NCI-H2227 treated with DMSO at 0.1 percent for 48 hours (cell line): ENCODE data around the gene SLC41A3.
"Not testable (repeated sequence)": the region's sequence is repeated elsewhere in the genome, so short reads cannot be mapped to it uniquely, and the experiment has no call there.

Experiments used
- DNase-seq: peaks from one replicate; lab custom pipeline; 2025; lab: John Stamatoyannopoulos, UW

The SLC41A3 gene

GRCh38 chr3:126053949-126054569, 29.9 kb downstream of the SLC41A3 start:
- DNase-seq: no peak

- DNase-seq: no peak
Measured at GRCh38 chr3:126053513-126053912, 30.4 kb downstream of the SLC41A3 start.

- DNase-seq: no peak
Measured at GRCh38 chr3:126052196-126053058, 31.5 kb downstream of the SLC41A3 start.

DNA sequence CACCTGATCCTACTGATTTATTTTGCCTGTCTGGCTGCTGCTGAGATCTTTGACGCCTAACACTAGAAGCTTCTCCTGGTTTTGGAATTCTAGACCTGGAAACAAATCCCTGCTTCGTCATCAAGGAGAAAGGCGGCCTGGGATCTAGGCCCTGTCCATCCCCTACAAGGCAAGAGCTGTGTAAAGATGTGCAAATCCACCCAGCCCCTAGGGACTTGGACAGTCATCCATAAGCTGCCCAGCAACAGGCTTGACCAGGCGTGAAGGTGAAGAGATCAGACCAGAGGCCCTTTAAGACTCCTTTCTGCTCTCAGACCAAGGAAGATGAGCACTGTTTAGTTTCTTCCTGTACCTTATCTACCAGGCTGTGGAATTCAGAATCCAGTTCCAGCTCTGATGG, 32.2 kb downstream of the SLC41A3 start:
- no peak for DNase-seq

GRCh38 chr3:126051234-126051633, 32.7 kb downstream of the SLC41A3 start:
- DNase-seq: no peak

DNA sequence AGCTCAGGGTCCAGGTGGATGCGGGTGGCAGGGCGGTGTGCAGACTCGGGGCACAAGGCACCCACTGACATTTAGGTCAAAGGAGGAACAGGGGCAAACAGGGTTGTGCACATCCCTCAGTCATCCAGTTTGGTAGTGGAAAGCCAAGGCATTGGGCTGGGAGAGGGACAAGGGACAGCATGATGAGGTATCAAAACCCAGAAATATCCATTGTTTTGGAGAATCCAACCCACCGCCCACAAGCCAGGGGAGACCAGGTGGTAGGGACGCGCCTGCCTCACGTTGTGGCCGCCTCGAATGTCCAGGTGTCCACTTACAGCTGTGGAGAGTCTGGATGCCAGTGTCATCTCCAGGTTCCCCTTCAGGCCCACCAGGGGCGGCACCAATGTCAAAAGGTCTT, 33.3 kb downstream of the SLC41A3 start:
- no peak for DNase-seq

DNA sequence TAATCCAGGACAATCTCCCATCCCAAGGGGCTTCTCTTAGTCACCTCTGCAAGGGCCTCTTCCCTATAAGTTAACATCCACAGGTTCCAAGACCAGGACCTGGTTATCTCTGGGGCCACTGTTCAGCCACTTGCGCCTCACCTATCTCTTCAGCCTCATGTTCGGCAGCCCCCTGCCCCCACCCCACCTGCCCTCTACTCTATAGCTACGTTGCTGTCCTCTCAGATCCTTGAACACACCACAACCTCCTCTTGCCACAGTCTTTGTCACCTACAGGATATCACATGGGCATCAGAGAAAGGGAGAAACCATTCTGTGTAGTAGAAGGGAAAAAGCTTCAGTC, 33.9 kb downstream of the SLC41A3 start:
- DNase-seq: no peak

- DNase-seq: no peak
Measured at GRCh38 chr3:126049289-126050049, 34.5 kb downstream of the SLC41A3 start.

- no peak for DNase-seq
Measured at GRCh38 chr3:126040386-126040785, 43.5 kb downstream of the SLC41A3 start.

DNA sequence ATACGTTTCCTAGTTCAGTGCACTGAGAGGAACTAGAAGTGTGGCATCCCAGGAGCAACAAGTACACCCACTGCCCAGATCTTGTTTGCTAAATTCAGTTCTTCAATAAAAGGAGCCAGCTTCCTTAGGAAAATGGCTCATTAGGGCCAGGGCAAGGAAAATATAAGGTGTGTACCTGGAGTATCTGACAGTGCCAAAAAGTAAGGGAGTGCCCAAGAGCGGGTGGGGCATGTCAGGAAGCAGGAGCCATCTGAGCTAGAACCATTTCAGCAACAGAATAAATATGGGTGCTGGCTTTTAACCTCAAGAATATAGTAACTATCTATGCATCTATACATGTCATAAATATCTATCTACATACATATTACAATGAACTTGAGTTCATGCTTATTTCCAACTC, 44.1 kb downstream of the SLC41A3 start:
- no peak for DNase-seq

DNA sequence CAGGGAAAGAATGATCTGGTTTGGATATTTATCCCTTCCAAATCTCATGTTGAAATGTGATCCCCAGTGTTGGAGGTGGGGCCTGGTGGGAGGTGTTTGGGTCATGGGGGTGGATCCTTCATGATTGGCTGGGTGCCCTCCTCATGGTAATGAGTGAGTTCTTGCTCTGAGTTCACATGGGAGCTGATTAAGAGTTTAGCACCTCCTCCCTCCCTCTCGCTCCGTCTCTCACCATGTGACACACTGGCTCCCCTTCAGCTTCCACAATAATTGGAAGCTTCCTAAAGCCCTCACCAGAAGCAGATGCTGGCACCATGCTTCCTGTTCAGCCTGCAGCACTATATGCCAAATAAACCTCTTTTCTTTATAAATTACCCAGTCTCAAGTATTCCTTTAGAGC, 45.1 kb downstream of the SLC41A3 start:
- DNase-seq: not testable (repeated sequence)

- DNase-seq: no peak
Measured at GRCh38 chr3:126036056-126036549, 47.8 kb downstream of the SLC41A3 start.

DNA sequence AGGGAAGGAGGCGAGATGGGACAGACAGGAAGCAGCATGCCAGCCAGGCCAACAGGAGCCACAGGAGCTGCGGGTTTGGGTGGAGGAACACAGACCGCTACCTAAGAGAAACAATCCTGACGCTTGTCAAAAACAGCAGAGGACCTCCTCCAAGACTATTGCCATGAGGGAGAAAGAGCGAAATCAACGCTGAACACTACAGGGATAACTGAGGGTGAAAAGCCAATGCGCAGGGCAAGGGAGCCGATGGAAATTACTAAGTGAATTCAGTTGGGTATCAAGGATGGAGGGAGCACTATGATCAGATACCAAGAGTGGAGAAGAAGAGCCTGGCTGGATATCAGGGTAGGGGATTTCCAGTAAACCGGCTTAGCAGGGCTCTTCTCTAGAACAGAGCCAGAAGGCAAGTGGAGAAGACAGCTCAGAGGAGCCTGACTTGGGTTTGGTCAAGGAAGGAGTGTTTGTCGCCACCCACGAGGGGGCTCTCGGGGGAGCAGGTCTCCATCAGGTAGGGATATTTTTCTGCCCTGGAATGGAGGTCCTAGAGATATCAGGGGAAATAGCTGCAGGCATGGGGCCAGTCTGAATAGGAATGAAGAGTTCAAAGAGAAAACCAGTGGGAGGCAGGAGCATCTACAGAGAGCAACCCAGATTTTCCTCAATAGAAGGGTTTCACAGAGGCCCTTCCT, 48.4 kb downstream of the SLC41A3 start:
- no peak for DNase-seq

GRCh38 chr3:126034481-126035361, 49.2 kb downstream of the SLC41A3 start:
- no peak for DNase-seq

DNA sequence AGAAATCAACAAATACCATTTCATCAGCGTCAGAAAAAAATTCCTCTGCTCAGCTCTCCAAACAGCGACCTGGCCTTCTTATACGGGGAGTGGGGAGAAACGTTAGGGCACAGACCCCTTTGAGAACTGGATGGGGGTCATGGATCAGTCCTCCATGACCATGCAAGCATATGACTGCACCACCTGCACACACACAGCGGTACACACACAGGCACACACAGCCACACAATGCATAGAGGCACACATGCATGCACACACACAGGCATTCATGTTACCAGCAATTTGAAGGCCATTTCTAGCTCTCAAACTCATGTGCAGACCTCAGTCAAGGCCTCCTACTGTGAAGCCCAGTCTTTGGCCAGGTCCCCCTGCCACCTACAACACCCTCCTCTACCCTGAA, 50.2 kb downstream of the SLC41A3 start:
- no peak for DNase-seq

DNA sequence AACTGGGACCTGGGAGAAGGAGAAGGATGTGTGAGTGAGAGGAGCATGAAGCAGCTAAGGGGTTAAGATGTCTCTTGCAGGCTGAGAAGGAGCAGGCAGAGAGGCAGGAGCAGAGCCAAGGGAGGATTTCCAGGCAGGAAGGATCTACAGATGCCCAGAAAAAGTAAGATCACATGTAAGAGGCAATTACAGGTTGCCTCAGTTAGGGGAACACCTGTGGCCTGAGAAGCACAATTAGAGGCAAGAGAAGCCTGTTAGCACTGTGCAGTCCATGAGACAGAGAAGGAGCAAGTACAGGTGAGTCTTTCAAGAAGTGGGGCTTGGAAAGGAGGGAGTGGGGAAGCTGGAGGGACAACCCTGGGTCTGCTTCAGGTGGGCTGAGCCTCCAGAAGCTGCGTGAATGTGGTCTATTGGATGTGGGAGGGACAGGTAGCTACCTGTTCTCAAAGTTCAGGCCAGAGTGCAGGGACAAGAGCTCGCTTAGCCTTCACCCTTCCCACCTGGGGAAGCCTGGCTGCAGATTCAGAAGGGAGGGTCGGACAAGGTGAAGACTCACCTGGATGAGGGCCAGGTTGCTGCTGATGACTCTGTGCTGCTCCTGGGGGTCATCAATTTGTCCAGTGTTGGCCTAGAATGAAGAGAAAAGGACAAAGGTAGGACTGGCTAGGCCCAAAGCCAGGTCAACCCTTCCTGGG, 50.7 kb downstream of the SLC41A3 start:
- DNase-seq: no peak

- DNase-seq: no peak
Measured at GRCh38 chr3:126031981-126032471, 51.9 kb downstream of the SLC41A3 start.

DNA sequence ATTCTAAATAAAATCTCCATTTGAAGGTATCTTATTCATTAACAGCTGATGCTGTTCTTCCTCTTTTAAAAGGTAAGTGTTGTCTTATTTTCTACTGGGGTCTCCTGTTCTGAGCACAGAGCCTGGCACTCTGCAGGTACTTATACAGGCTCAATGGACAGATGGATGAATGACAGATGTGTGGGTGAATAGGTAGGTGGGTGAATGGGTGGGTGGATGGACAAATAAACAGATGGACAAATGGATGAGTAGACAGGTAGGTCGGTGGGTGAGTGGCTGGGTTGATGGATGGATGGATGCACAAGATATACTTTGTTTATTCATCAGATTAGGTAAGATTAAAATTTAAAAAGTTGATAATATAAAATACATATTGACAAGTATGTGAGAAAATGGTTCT, 53.5 kb downstream of the SLC41A3 start:
- no peak for DNase-seq

DNA sequence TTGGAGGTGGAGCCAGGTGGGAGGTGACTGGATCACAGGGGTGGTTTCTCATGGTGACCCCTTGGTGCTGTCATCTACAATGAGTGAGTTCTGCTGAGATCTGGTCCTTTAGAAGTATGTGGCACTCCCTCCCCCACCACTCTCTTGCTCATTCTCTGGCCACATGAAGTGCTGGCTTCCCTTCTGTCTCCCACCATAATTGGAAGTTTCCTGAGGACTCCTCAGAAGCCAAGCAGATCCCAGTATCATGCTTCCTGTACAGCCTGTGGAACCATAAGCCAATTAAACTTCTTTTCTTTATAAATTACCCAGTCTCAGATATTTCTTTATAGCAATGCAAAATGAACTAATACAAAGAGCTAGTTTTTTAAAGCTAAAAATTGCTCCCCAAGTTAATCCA, 54.7 kb downstream of the SLC41A3 start:
- DNase-seq: no peak

DNA sequence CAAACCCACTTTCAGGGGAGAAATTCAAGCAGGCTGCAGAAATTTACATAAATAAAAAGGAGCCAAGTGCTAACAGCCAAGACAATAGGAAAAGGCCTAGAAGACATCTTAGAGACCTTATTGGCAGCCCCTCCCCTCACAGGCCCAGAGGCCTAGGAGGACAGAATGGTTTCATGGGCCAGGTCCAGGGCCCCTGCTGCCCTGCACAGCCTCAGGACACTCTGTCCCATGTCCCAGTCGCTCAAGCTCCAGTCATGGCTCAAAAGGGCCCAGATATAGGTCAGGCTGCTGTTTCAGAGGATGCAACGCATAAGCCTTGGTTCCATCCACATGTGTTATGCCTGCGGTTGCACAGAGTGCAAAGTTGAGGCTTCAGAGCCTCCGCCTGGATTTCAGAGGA, 55.8 kb downstream of the SLC41A3 start:
- no peak for DNase-seq
